ENCODE measurements around the gene HCN1.

HCN1 gene

DNA sequence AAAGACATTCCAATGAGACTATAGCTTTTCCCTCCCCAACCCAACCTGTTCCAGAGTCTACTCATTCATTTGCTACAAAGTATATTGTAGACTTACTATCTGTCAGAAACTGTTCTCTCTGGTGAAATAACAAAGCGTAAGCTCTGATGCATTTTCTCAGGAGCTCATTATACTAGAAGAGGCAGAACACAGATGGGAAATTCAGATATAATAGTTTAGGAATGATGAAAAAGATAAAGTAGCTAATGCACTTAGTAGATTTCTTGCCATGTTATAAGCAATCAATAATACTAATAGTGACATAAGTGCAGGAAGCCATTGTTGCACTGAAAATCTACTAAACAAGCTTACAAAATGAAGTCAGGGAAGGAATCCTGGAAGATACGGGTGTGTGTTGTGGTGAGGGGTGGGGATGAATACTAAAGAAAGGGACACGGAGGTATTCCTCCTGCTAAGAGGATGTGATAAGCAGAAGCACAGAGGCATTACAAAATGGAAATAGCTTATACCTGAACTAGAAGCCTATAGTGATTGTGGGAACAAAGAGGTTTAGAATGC lies 78.2 kb downstream of the HCN1 start:
- H3K4me1 ChIP-seq (ENCODE audit: control insufficient read depth, low read length) = no peaks in the 10 kb centered on the region
- H3K9me2 ChIP-seq (replicated peaks; ENCODE audit: control insufficient read depth, low read length) = no peaks in the 10 kb centered on the region
- no peaks in the 10 kb centered on the region for H3K27me3 ChIP-seq (ENCODE audit: control insufficient read depth, low read length)
- no peaks in the 10 kb centered on the region for H3K36me3 ChIP-seq (ENCODE audit: control insufficient read depth, low read length)
- H3K9me3 ChIP-seq (ENCODE audit: control insufficient read depth, insufficient read depth, low read length) = no peaks in the 10 kb centered on the region
- H4K20me1 ChIP-seq (ENCODE audit: control insufficient read depth, insufficient read depth, low read depth, low read length) = no peaks in the 10 kb centered on the region
- H3K4me2 ChIP-seq (ENCODE audit: low read length) = no peak overlapping the region
- H3K27ac ChIP-seq (ENCODE audit: low read depth, low read length) = no peak overlapping the region
- H3F3A ChIP-seq (ENCODE audit: control insufficient read depth, insufficient read depth) = no peaks in the 10 kb centered on the region
- H3K79me2 ChIP-seq (ENCODE audit: control insufficient read depth, low read length) = no peaks in the 10 kb centered on the region
- no peak overlapping the region for H3K4me3 ChIP-seq (ENCODE audit: low read length)
- TF ChIP-seq, protein P1, sequence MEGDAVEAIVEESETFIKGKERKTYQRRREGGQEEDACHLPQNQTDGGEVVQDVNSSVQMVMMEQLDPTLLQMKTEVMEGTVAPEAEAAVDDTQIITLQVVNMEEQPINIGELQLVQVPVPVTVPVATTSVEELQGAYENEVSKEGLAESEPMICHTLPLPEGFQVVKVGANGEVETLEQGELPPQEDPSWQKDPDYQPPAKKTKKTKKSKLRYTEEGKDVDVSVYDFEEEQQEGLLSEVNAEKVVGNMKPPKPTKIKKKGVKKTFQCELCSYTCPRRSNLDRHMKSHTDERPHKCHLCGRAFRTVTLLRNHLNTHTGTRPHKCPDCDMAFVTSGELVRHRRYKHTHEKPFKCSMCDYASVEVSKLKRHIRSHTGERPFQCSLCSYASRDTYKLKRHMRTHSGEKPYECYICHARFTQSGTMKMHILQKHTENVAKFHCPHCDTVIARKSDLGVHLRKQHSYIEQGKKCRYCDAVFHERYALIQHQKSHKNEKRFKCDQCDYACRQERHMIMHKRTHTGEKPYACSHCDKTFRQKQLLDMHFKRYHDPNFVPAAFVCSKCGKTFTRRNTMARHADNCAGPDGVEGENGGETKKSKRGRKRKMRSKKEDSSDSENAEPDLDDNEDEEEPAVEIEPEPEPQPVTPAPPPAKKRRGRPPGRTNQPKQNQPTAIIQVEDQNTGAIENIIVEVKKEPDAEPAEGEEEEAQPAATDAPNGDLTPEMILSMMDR (IDR thresholded peaks at IDR 0.05; ENCODE audit: low read depth, low read length, poor library complexity, severe bottlenecking) = no peak
- TF ChIP-seq EZH2phosphoT487 (IDR thresholded peaks at IDR 0.05; ENCODE audit: borderline replicate concordance, low read length) = no peak

DNA sequence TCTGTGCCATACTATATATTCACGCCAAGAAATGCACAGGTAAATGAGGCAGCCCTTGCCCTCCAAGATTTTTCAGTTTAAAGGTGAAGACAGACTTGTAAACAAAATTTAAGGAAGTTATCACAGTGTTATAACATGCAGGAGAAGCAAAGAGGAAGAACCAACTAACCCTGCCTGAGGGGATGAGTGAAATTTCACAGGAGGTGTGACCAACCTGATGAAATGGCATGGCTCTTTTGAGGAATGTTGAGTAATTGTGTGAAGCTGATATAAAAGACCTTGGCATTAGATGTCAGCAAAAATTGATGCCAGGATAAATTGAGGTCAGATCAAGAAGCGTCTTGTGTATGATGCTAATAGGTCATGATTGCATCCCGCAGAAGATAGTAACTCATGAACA lies 86.5 kb downstream of the HCN1 start:
- H3K4me2 ChIP-seq (ENCODE audit: low read length) = no peak overlapping the region
- no peaks in the 10 kb centered on the region for H3K9me3 ChIP-seq (ENCODE audit: control insufficient read depth, insufficient read depth, low read length)
- no peaks in the 10 kb centered on the region for H3K79me2 ChIP-seq (ENCODE audit: control insufficient read depth, low read length)
- no peaks in the 10 kb centered on the region for H3K4me1 ChIP-seq (ENCODE audit: control insufficient read depth, low read length)
- H3F3A ChIP-seq (ENCODE audit: control insufficient read depth, insufficient read depth) = no peaks in the 10 kb centered on the region
- no peak for TF ChIP-seq EZH2phosphoT487 (IDR thresholded peaks at IDR 0.05; ENCODE audit: borderline replicate concordance, low read length)
- TF ChIP-seq, protein P1 (IDR thresholded peaks at IDR 0.05; ENCODE audit: low read depth, low read length, poor library complexity, severe bottlenecking) = no peak
- H3K4me3 ChIP-seq (ENCODE audit: low read length) = no peak overlapping the region
- no peaks in the 10 kb centered on the region for H3K9me2 ChIP-seq (replicated peaks; ENCODE audit: control insufficient read depth, low read length)
- no peaks in the 10 kb centered on the region for H3K27me3 ChIP-seq (ENCODE audit: control insufficient read depth, low read length)
- no peaks in the 10 kb centered on the region for H4K20me1 ChIP-seq (ENCODE audit: control insufficient read depth, insufficient read depth, low read depth, low read length)
- H3K36me3 ChIP-seq (ENCODE audit: control insufficient read depth, low read length) = no peaks in the 10 kb centered on the region
- no peak overlapping the region for H3K27ac ChIP-seq (ENCODE audit: low read depth, low read length)

DNA sequence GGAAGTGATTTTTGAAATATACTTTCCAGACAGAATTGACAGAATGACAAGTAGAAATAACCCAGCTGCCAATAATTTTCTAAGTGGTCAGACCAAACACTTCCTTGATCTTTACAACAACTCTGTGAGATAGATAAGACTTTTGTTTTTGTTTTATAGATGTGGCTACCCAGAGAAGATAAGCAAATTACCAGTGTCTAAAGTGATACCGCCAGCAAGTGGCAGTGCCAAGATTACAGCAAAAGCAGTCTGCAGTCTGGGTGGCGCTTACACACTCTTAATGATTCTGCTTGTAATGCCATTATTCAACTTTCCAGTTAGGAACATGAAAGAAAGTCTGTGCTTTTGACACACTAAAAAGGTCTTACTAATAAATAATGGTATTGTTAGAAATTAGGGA lies 92.1 kb downstream of the HCN1 start:
- Histone ChIP-seq H3K9me3 (ENCODE audit: control insufficient read depth, insufficient read depth, low read length) (no peaks in the 10 kb centered on the region), H3K4me1 (ENCODE audit: control insufficient read depth, low read length) (no peaks in the 10 kb centered on the region), H4K20me1 (ENCODE audit: control insufficient read depth, insufficient read depth, low read depth, low read length) (no peaks in the 10 kb centered on the region), H3K4me2 (ENCODE audit: low read length) (no peak overlapping the region), H3K9me2 (replicated peaks; ENCODE audit: control insufficient read depth, low read length) (no peaks in the 10 kb centered on the region), H3K27me3 (ENCODE audit: control insufficient read depth, low read length) (no peaks in the 10 kb centered on the region), H3K27ac (ENCODE audit: low read depth, low read length) (no peak overlapping the region), H3K4me3 (ENCODE audit: low read length) (no peak overlapping the region), H3F3A (ENCODE audit: control insufficient read depth, insufficient read depth) (no peaks in the 10 kb centered on the region), H3K36me3 (ENCODE audit: control insufficient read depth, low read length) (no peaks in the 10 kb centered on the region), H3K79me2 (ENCODE audit: control insufficient read depth, low read length) (no peaks in the 10 kb centered on the region)
- TF ChIP-seq, protein P1 (IDR thresholded peaks at IDR 0.05; ENCODE audit: low read depth, low read length, poor library complexity, severe bottlenecking) = no peak
- TF ChIP-seq EZH2phosphoT487 (IDR thresholded peaks at IDR 0.05; ENCODE audit: borderline replicate concordance, low read length) = no peak
